Measurements from ENCODE around the gene TIAL1. TPM values are rescaled to one million over a fixed set of nuclear protein-coding genes. Genes with fewer than 3 reads are reported as not detected.

TIAL1 gene
- total and polyA plus RNA-seq, 7 donors = 29.4 to 132 (median 68.3) TPM

GRCh38 chr10:119542988-119543813, 53.6 kb downstream of the TIAL1 start:
- Histone ChIP-seq H3K36me3 (no peaks in the 10 kb centered on the region), H3K27ac (peak overlapping the region; percentile 78 to 97 (median 89)), H3K9me3 (no peaks in the 10 kb centered on the region), H3K4me1 (peaks cover 0 to 66% (median 64%) of the 10 kb centered on the region in 4 donors), H3K27me3 (no peaks in the 10 kb centered on the region), H3K4me3 (peak overlapping the region; percentile 73 to 96 (median 82))
- peak; percentile 82 for DNase-seq
- TF ChIP-seq CTCF (IDR thresholded peaks at IDR 0.05) (peak; percentile 26 to 53 (median 48)), POLR2AphosphoS5 (IDR thresholded peaks at IDR 0.05) (no peak), POLR2A (IDR thresholded peaks at IDR 0.05) (no peak)
- 1% methylated on average over 78 of the region's 78 CpGs for WGBS, 2 donors
- intact Hi-C loops (cut with DNase I) = loop anchor here (2.0 to 5.0 kb wide), 2 partner anchors 54 to 109 kb away; partner anchors contain the start of genes BAG3 and TIAL1

- no peaks in the 10 kb centered on the region for H3K9me3 ChIP-seq
- H3K4me1 ChIP-seq = peaks cover 0 to 73% (median 71%) of the 10 kb centered on the region in 4 donors
- H3K27ac ChIP-seq = peak within 1 kb of the TSS; percentile 78 to 97 (median 89)
- DNase-seq = peak; percentile 94
- WGBS, 2 donors = 0 to 1% methylated on average over 75 to 76 of the region's 76 CpGs
- no peak for TF ChIP-seq EP300 (IDR thresholded peaks at IDR 0.05)
- peak; percentile 89 to 95 (median 92) for TF ChIP-seq POLR2AphosphoS5 (IDR thresholded peaks at IDR 0.05)
- TF ChIP-seq POLR2A (IDR thresholded peaks at IDR 0.05) = peak; percentile 65 to 76
- no peak for TF ChIP-seq CTCF (IDR thresholded peaks at IDR 0.05)
- H3K36me3 ChIP-seq = no peaks in the 10 kb centered on the region
- intact Hi-C loops (cut with DNase I) = loop anchor here (2.0 to 5.0 kb wide), 2 partner anchors 54 to 110 kb away; partner anchors contain the start of genes BAG3 and TIAL1
- no peaks in the 10 kb centered on the region for H3K27me3 ChIP-seq
- peak within 1 kb of the TSS; percentile 73 to 96 (median 82) for H3K4me3 ChIP-seq
Measured at GRCh38 chr10:119542357-119542987, 54.3 kb downstream of the TIAL1 start, which contains the start of gene RGS10. Gene RGS10 (minus strand): TSS chr10:119542719. CDS start chr10:119542638, 81 bp downstream.

GRCh38 chr10:119541459-119542356, 55.1 kb downstream of the TIAL1 start:
- DNase-seq = peak; percentile 74
- no peak for TF ChIP-seq POLR2AphosphoS5 (IDR thresholded peaks at IDR 0.05)
- TF ChIP-seq EP300 (IDR thresholded peaks at IDR 0.05) = no peak
- WGBS, 2 donors = 18 to 65% methylated on average over 57 of the region's 57 CpGs
- Histone ChIP-seq H3K4me3 (peak overlapping the region; percentile 73 to 96 (median 82)), H3K27me3 (no peaks in the 10 kb centered on the region), H3K9me3 (no peaks in the 10 kb centered on the region), H3K27ac (peak overlapping the region; percentile 78 to 97 (median 89)), H3K4me1 (peaks cover 0 to 80% (median 77%) of the 10 kb centered on the region in 4 donors), H3K36me3 (no peaks in the 10 kb centered on the region)
- intact Hi-C loops (cut with DNase I) = loop anchor here (2.0 to 5.0 kb wide), 2 partner anchors 55 to 111 kb away; partner anchors contain the start of genes BAG3 and TIAL1

GRCh38 chr10:119541046-119541445, 55.7 kb downstream of the TIAL1 start:
- Histone ChIP-seq H3K27ac (peak overlapping the region in 3 of 4 donors; percentile 83 to 97 (median 95)), H3K4me3 (peak overlapping the region; percentile 73 to 96 (median 82)), H3K36me3 (no peaks in the 10 kb centered on the region), H3K9me3 (no peaks in the 10 kb centered on the region), H3K27me3 (no peaks in the 10 kb centered on the region), H3K4me1 (peaks cover 0 to 82% (median 77%) of the 10 kb centered on the region in 4 donors)
- 51 to 62% methylated on average over 6 of the region's 6 CpGs for WGBS, 2 donors
- peak; percentile 58 for DNase-seq
- intact Hi-C loops (cut with DNase I) = loop anchor here (5.0 kb wide), 1 partner anchor 111 kb away; the partner anchor contains the start of gene BAG3
- TF ChIP-seq POLR2A (IDR thresholded peaks at IDR 0.05) = no peak
- peak in 3 of 4 donors; percentile 9 to 38 (median 21) for TF ChIP-seq POLR2AphosphoS5 (IDR thresholded peaks at IDR 0.05)

- intact Hi-C loops (cut with DNase I) = loop anchor here (5.0 kb wide), 1 partner anchor 112 kb away; the partner anchor contains the start of gene BAG3
- no peaks in the 10 kb centered on the region for H3K27me3 ChIP-seq
- 74 to 86% methylated on average over 4 of the region's 4 CpGs for WGBS, 2 donors
- H3K4me3 ChIP-seq = peak overlapping the region in 2 of 4 donors; percentile 77 to 87
- no peaks in the 10 kb centered on the region for H3K9me3 ChIP-seq
- H3K27ac ChIP-seq = peak overlapping the region in 3 of 4 donors; percentile 83 to 97 (median 95)
- no peak for TF ChIP-seq POLR2A (IDR thresholded peaks at IDR 0.05)
- no peak for TF ChIP-seq POLR2AphosphoS5 (IDR thresholded peaks at IDR 0.05)
- TF ChIP-seq CTCF (IDR thresholded peaks at IDR 0.05) = no peak
- TF ChIP-seq EP300 (IDR thresholded peaks at IDR 0.05) = no peak
- H3K36me3 ChIP-seq = no peaks in the 10 kb centered on the region
- peak; percentile 25 for DNase-seq
- H3K4me1 ChIP-seq = peaks cover 0 to 88% (median 78%) of the 10 kb centered on the region in 4 donors
Measured at GRCh38 chr10:119540038-119540437, 56.7 kb downstream of the TIAL1 start.
